ENCODE results near the gene NEK6.

- TF ChIP-seq POLR2A (IDR thresholded peaks at IDR 0.05; ENCODE audit: low read length) (no peak), GATA1 (IDR thresholded peaks at IDR 0.05; ENCODE audit: low read depth, low read length) (no peak)
Observed at GRCh38 chr9:124292696-124293593, 35.2 kb downstream of the NEK6 start.
